ENCODE data around the gene NOVA2.

NOVA2 gene

DNA sequence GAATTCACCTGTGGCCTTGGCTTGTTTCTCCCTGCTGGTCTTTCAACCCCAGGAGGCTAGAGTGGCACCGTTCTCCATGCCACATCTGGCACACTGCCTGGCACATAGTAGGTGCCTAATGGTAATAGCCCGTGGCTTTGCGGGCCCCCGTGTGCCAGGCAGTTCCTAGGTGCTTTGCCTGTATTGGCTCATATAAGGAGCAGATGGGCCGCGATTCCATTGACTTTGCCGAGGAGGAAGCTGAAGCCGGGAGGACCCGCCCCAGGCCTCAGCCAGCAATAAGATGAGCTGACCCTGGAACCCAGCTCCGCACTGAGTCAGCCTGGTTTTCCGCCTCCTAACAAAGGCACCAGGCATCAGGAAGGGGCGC lies 48.4 kb upstream of the NOVA2 start:
- no peak for DNase-seq
- TF ChIP-seq EZH2 (IDR thresholded peaks at IDR 0.05; ENCODE audit: borderline replicate concordance, low read depth, low read length, severe bottlenecking) = no peak
- H3K4me3 ChIP-seq (ENCODE audit: low read depth in 1 of 2, low read length in 2 of 2) = no peak overlapping the region
- H3K36me3 ChIP-seq (ENCODE audit: insufficient read depth, low read length) = peaks cover 18% of the 10 kb centered on the region; the same call in 1 of the 2 replicates
- H3K4me2 ChIP-seq (ENCODE audit: insufficient read depth, low read length) = no peak overlapping the region
- no peak overlapping the region for H2AFZ ChIP-seq (ENCODE audit: low read depth, low read length)
- H4K20me1 ChIP-seq (ENCODE audit: insufficient read depth, low read length) = no peaks in the 10 kb centered on the region; the same call in 1 of the 2 replicates
- no peaks in the 10 kb centered on the region for H3K4me1 ChIP-seq (ENCODE audit: insufficient read depth, low read length)
- no peaks in the 10 kb centered on the region for H3K79me2 ChIP-seq (ENCODE audit: insufficient read depth, low read length)
- no peak for ATAC-seq (ENCODE audit: insufficient read depth, low read depth)
- no peak overlapping the region for H3K27ac ChIP-seq (ENCODE audit: low read length)
- H3K27me3 ChIP-seq (ENCODE audit: insufficient read depth, low read length, poor library complexity) = no peaks in the 10 kb centered on the region
- no peak overlapping the region for H3K9ac ChIP-seq (ENCODE audit: low read depth, low read length)
- no peaks in the 10 kb centered on the region for H3K9me3 ChIP-seq (ENCODE audit: insufficient read depth, low read length, severe bottlenecking)

DNA sequence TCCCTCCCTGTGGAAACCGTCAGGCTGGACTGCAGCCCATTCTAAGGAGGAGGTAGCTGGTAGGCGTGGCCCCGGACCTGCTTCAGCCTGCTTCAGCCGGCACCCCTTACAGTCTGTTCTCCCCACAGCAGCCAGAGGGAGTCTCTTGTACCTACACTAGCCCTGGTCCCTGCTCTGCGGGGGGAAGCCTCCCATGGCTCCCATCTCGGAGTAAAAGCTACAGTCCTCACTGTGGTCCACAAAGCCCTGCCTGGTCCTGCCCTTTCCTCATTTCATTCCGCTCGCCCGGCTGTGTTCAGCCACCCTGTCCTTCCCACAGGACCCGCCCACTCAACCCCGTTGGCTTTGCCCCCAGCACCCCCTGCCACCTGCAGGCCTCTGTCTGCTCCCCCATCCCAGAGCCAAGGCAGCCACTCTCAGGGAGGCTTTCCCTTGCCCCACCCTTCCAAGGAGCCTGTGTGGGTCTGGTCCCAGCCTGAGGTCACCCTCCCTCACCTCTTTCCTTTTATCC lies 47.9 kb upstream of the NOVA2 start:
- no peak for ATAC-seq (ENCODE audit: insufficient read depth, low read depth)
- Histone ChIP-seq H2AFZ (ENCODE audit: low read depth, low read length) (no peak overlapping the region), H3K4me1 (ENCODE audit: insufficient read depth, low read length) (no peaks in the 10 kb centered on the region), H3K27ac (ENCODE audit: low read length) (no peak overlapping the region), H3K9me3 (ENCODE audit: insufficient read depth, low read length, severe bottlenecking) (no peaks in the 10 kb centered on the region), H3K27me3 (ENCODE audit: insufficient read depth, low read length, poor library complexity) (no peaks in the 10 kb centered on the region), H3K4me3 (ENCODE audit: low read depth in 1 of 2, low read length in 2 of 2) (no peak overlapping the region), H3K79me2 (ENCODE audit: insufficient read depth, low read length) (no peaks in the 10 kb centered on the region), H3K9ac (ENCODE audit: low read depth, low read length) (no peak overlapping the region), H3K36me3 (ENCODE audit: insufficient read depth, low read length) (peaks cover 19% of the 10 kb centered on the region; the same call in 1 of the 2 replicates), H3K4me2 (ENCODE audit: insufficient read depth, low read length) (no peak overlapping the region), H4K20me1 (ENCODE audit: insufficient read depth, low read length) (no peaks in the 10 kb centered on the region; the same call in 1 of the 2 replicates)
- no peak for TF ChIP-seq CTCF (IDR thresholded peaks at IDR 0.05; ENCODE audit: borderline replicate concordance, extremely low read depth, low read length, poor library complexity, severe bottlenecking)
- TF ChIP-seq EZH2 (IDR thresholded peaks at IDR 0.05; ENCODE audit: borderline replicate concordance, low read depth, low read length, severe bottlenecking) = no peak
- DNase-seq = no peak

GRCh38 chr19:46020819-46021125 lies 47.1 kb upstream of the NOVA2 start:
- no peak overlapping the region for H3K4me3 ChIP-seq (ENCODE audit: low read depth in 1 of 2, low read length in 2 of 2)
- H3K79me2 ChIP-seq (ENCODE audit: insufficient read depth, low read length) = no peaks in the 10 kb centered on the region
- H3K36me3 ChIP-seq (ENCODE audit: insufficient read depth, low read length) = peaks cover 23% of the 10 kb centered on the region
- ATAC-seq (ENCODE audit: insufficient read depth, low read depth) = no peak
- TF ChIP-seq CTCF (IDR thresholded peaks at IDR 0.05; ENCODE audit: borderline replicate concordance, extremely low read depth, low read length, poor library complexity, severe bottlenecking) (no peak), EZH2 (IDR thresholded peaks at IDR 0.05; ENCODE audit: borderline replicate concordance, low read depth, low read length, severe bottlenecking) (no peak)
- H3K27ac ChIP-seq (ENCODE audit: low read length) = no peak overlapping the region
- no peaks in the 10 kb centered on the region for H3K4me1 ChIP-seq (ENCODE audit: insufficient read depth, low read length)
- H3K9me3 ChIP-seq (ENCODE audit: insufficient read depth, low read length, severe bottlenecking) = no peaks in the 10 kb centered on the region
- no peaks in the 10 kb centered on the region for H3K27me3 ChIP-seq (ENCODE audit: insufficient read depth, low read length, poor library complexity)
- H3K4me2 ChIP-seq (ENCODE audit: insufficient read depth, low read length) = no peak overlapping the region
- H2AFZ ChIP-seq (ENCODE audit: low read depth, low read length) = no peak overlapping the region
- DNase-seq = no peak
- no peak overlapping the region for H3K9ac ChIP-seq (ENCODE audit: low read depth, low read length)
- H4K20me1 ChIP-seq (ENCODE audit: insufficient read depth, low read length) = no peaks in the 10 kb centered on the region; the same call in 1 of the 2 replicates

DNA sequence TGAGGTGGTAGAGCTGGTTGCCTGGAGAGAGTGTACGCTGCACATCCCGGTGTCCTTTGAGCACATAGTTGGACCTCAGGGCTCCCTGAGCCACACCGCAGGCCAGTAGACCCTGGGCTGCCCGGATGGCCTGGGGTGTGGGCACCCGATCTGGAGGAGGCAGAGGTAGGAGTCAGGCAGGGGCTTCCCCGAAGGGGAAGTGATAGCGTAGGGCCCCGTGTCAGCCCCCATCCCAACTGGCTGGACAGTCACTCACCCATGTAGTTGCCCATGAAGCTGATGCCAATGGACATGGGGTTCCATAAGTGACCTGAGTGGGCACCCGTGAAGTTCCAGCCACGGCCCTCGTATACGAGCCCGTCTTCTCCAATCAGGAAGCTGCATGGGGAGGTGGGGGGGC lies 45.6 kb upstream of the NOVA2 start:
- no peaks in the 10 kb centered on the region for H3K27me3 ChIP-seq (ENCODE audit: insufficient read depth, low read length, poor library complexity)
- H3K9ac ChIP-seq (ENCODE audit: low read depth, low read length) = no peak overlapping the region
- peaks cover 23% of the 10 kb centered on the region for H3K36me3 ChIP-seq (ENCODE audit: insufficient read depth, low read length)
- no peak overlapping the region for H3K4me3 ChIP-seq (ENCODE audit: low read depth in 1 of 2, low read length in 2 of 2)
- TF ChIP-seq EZH2 (IDR thresholded peaks at IDR 0.05; ENCODE audit: borderline replicate concordance, low read depth, low read length, severe bottlenecking) (no peak), CTCF (IDR thresholded peaks at IDR 0.05; ENCODE audit: borderline replicate concordance, extremely low read depth, low read length, poor library complexity, severe bottlenecking) (no peak)
- H2AFZ ChIP-seq (ENCODE audit: low read depth, low read length) = no peak overlapping the region
- no peaks in the 10 kb centered on the region; the same call in 1 of the 2 replicates for H4K20me1 ChIP-seq (ENCODE audit: insufficient read depth, low read length)
- no peaks in the 10 kb centered on the region for H3K9me3 ChIP-seq (ENCODE audit: insufficient read depth, low read length, severe bottlenecking)
- no peaks in the 10 kb centered on the region for H3K79me2 ChIP-seq (ENCODE audit: insufficient read depth, low read length)
- no peak overlapping the region for H3K27ac ChIP-seq (ENCODE audit: low read length)
- no peaks in the 10 kb centered on the region for H3K4me1 ChIP-seq (ENCODE audit: insufficient read depth, low read length)
- ATAC-seq (ENCODE audit: insufficient read depth, low read depth) (no peak), DNase-seq (no peak)
- no peak overlapping the region for H3K4me2 ChIP-seq (ENCODE audit: insufficient read depth, low read length)

All from DND-41 (cell line).